OCI-LY7 (cell line): Measurements from ENCODE around the gene HDAC4. TPM values are rescaled to one million over a fixed set of nuclear protein-coding genes. Genes with fewer than 3 reads are reported as not detected.

ENCODE experiments used
- BruUV-seq: library from RNA; stranded (reverse); fragments of 400-500 nt; replicated peaks from 2 replicates; lab custom pipeline; 2021; lab: Mats Ljungman, UMichigan
- CTCF ChIA-PET: fragments of 300-600 bp; sonication (Branson Sonifier 250); formaldehyde crosslinking; loops from one replicate; lab custom pipeline; 2022; ENCODE audit warnings: antibody characterized with exemption; ENCODE audit not compliant: unreplicated experiment; lab: Charles Lee
- POLR2A ChIA-PET: fragments of 300-600 bp; sonication (Branson Sonifier 250); formaldehyde crosslinking; loops from one replicate; lab custom pipeline; 2022; ENCODE audit warnings: antibody characterized with exemption; lab: Charles Lee
- DNase-seq: peaks from one replicate; pipeline ENCODE4 v3.0.0-alpha.2; 2015; ENCODE audit warnings: low spot score
- H2AFZ ChIP-seq: fragments of 200-600 bp; sonication (generic), shearing (Covaris generic); 2 replicates; pipeline ENCODE4 v1.6.1; 2014; ENCODE audit warnings: mild to moderate bottlenecking, antibody characterized with exemption, low read length, moderate library complexity
- H3K27ac ChIP-seq: fragments of 200-600 bp; sonication (generic); 2 replicates; pipeline ENCODE4 v1.5.1; 2014; ENCODE audit warnings: mixed run types, low read depth, mild to moderate bottlenecking, moderate library complexity, low read length, inconsistent platforms; ENCODE audit not compliant: poor library complexity, severe bottlenecking
- H3K36me3 ChIP-seq: fragments of 200-600 bp; sonication (generic); 2 replicates; pipeline ENCODE4 v1.6.1; 2014; ENCODE audit warnings: mild to moderate bottlenecking, antibody characterized with exemption, low read length, moderate library complexity, mixed read lengths; ENCODE audit not compliant: insufficient read depth
- H3K4me1 ChIP-seq: fragments of 200-600 bp; sonication (generic); 2 replicates; pipeline ENCODE4 v1.5.1; 2014; ENCODE audit warnings: mild to moderate bottlenecking, low read length; ENCODE audit not compliant: insufficient read depth, poor library complexity, severe bottlenecking
- H3K4me2 ChIP-seq: fragments of 200-600 bp; sonication (generic); 2 replicates; pipeline ENCODE4 v1.6.1; 2014; ENCODE audit warnings: mild to moderate bottlenecking, low read length
- H3K4me3 ChIP-seq: fragments of 200-600 bp; sonication (generic); 2 replicates; pipeline ENCODE4 v1.5.1; 2014; ENCODE audit warnings: mild to moderate bottlenecking, low read depth, low read length; ENCODE audit not compliant: poor library complexity, severe bottlenecking
- H3K79me2 ChIP-seq: fragments of 200-600 bp; sonication (generic); 2 replicates; pipeline ENCODE4 v1.6.1; 2016; ENCODE audit warnings: low read depth, mild to moderate bottlenecking, low read length, moderate library complexity, mixed read lengths; ENCODE audit not compliant: insufficient read depth
- H3K9me2 ChIP-seq: fragments of 200-600 bp; sonication (generic); 2 replicates; pipeline ENCODE4 v1.6.1; 2016; ENCODE audit warnings: mild to moderate bottlenecking, low read length, mixed read lengths; ENCODE audit not compliant: insufficient read depth
- H3K9me3 ChIP-seq: fragments of 200-600 bp; sonication (generic); 2 replicates; pipeline ENCODE4 v1.6.1; 2014; ENCODE audit warnings: mild to moderate bottlenecking, mixed run types, low read length, mixed read lengths
- H4K20me1 ChIP-seq: fragments of 200-600 bp; sonication (generic); 2 replicates; pipeline ENCODE4 v1.6.1; 2014; ENCODE audit warnings: mild to moderate bottlenecking, antibody characterized with exemption, low read length, moderate library complexity, mixed read lengths; ENCODE audit not compliant: insufficient read depth
- CTCF ChIP-seq: fragments of 200-600 bp; sonication (generic); conservative IDR thresholded peaks from 2 replicates; pipeline ENCODE4 v1.5.1; 2014; ENCODE audit warnings: mild to moderate bottlenecking, antibody characterized with exemption, low read length, moderate library complexity, mixed read lengths
- EZH2phosphoT487 ChIP-seq: fragments of 200-600 bp; sonication (generic); IDR thresholded peaks from 2 replicates; pipeline ENCODE4 v1.6.1; 2018; ENCODE audit warnings: low read depth, borderline replicate concordance, mild to moderate bottlenecking, mixed run types, antibody characterized with exemption, low read length, moderate library complexity, mixed read lengths
- intact Hi-C: fragments of 100-400 bp; cut with micrococcal nuclease; formaldehyde crosslinking; loops from one replicate; pipeline ENCODE4 v1.10.0; 2022; ENCODE audit not compliant: unreplicated experiment
- total RNA-seq, 2 experiments: library from RNA; depleted of rRNA in 1 of 2; stranded (reverse); fragments of >200 nt in 1 of 2; shearing (Covaris generic) in 1 of 2; gene quantifications; 2 replicates each; pipeline ENCODE4 v1.2.3, GENCODE V29; 2014 to 2022

HDAC4 gene
- total RNA-seq, 2 experiments from 2014 or later: 10.2 to 20.6 TPM

- H4K20me1 ChIP-seq: peaks cover 8% of the 10 kb centered on the region; the same call in 1 of the 2 replicates
- BruUV-seq: no TSS peak
- no peaks in the 10 kb centered on the region for H3K79me2 ChIP-seq
Observed at GRCh38 chr2:239247401-239248245, 153.2 kb downstream of the HDAC4 start.

GRCh38 chr2:239246723-239247122 lies 154.1 kb downstream of the HDAC4 start:
- H3K4me2 ChIP-seq: no peak overlapping the region
- POLR2A ChIA-PET: no interaction called here
- no peaks in the 10 kb centered on the region for H3K9me3 ChIP-seq

More at GRCh38 chr2:239247401-239248245, 153.2 kb downstream of the HDAC4 start:
- ChIA-PET POLR2A (interaction anchor here (0.7 kb wide), 1 partner anchor 14 kb away, joined by 3 read pairs; no protein-coding TSS in a partner anchor), CTCF (no interaction called here)
- H3K4me3 ChIP-seq: no peak overlapping the region
- no peak overlapping the region for H3K27ac ChIP-seq
- intact Hi-C loops: no loop called here
- H3K9me2 ChIP-seq: no peaks in the 10 kb centered on the region
- peaks cover under 1% of the 10 kb centered on the region for H3K4me1 ChIP-seq
- no peak for TF ChIP-seq EZH2phosphoT487
- no peak for TF ChIP-seq CTCF
- H3K4me2 ChIP-seq: no peak overlapping the region
- no peaks in the 10 kb centered on the region for H3K36me3 ChIP-seq
- no peaks in the 10 kb centered on the region for H3K9me3 ChIP-seq
- H2AFZ ChIP-seq: no peak overlapping the region
- DNase-seq: no peak

More at GRCh38 chr2:239246723-239247122, 154.1 kb downstream of the HDAC4 start:
- H3K4me3 ChIP-seq: no peak overlapping the region
- H2AFZ ChIP-seq: no peak overlapping the region
- no peaks in the 10 kb centered on the region for H3K79me2 ChIP-seq
- H3K36me3 ChIP-seq: no peaks in the 10 kb centered on the region
- no TSS peak for BruUV-seq
- TF ChIP-seq CTCF (no peak), EZH2phosphoT487 (no peak)
- H3K27ac ChIP-seq: no peak overlapping the region
- no peaks in the 10 kb centered on the region for H3K9me2 ChIP-seq
- intact Hi-C loops: no loop called here
- DNase-seq: no peak
- H4K20me1 ChIP-seq: peaks cover 3% of the 10 kb centered on the region; the same call in 1 of the 2 replicates
- H3K4me1 ChIP-seq: no peaks in the 10 kb centered on the region
- CTCF ChIA-PET: interaction anchor here (0.6 kb wide), 1 partner anchor 25 kb away, joined by 3 read pairs; no protein-coding TSS in a partner anchor
